Kidney (tissue), 14 donors: ENCODE results near the gene COQ2. TPM values are rescaled to one million over a fixed set of nuclear protein-coding genes. Genes with fewer than 3 reads are reported as not detected.
"Not testable (repeated sequence)": the region's sequence is repeated elsewhere in the genome, so short reads cannot be mapped to it uniquely, and the experiment has no call there.

Experiments used
- DNase-seq, 5 donors: peaks; one replicate each; pipeline ENCODE4 v3.0.0-alpha.2; 2013 to 2020
- FAIRE-seq: peaks from 2 replicates; lab custom pipeline; 2012; peaks lifted over from hg19 to GRCh38; lab: Jason Lieb, UNC
- H3K27ac ChIP-seq, 2 donors: one replicate each; pipeline ENCODE4 v1.7.0; 2013; ENCODE audit warnings: low read depth in 2 of 2, low read length in 2 of 2, inconsistent platforms in 1 of 2
- H3K27me3 ChIP-seq: one replicate; pipeline ENCODE4 v1.7.1; 2013; ENCODE audit warnings: low read length, inconsistent platforms; ENCODE audit not compliant: control insufficient read depth, insufficient read depth
- H3K36me3 ChIP-seq, 3 donors: one replicate each; pipeline versions ENCODE4 v1.7.0 to v1.7.1; 2013; ENCODE audit warnings: low read length in 3 of 3, control low read depth in 1 of 3, inconsistent platforms in 1 of 3; ENCODE audit not compliant: insufficient read depth in 3 of 3, control insufficient read depth in 2 of 3
- H3K4me1 ChIP-seq, 3 donors: one replicate each; pipeline versions ENCODE4 v1.7.0 to v1.7.1; 2013; ENCODE audit warnings: low read length in 3 of 3, inconsistent platforms in 1 of 3, low read depth in 1 of 3; ENCODE audit not compliant: control insufficient read depth in 2 of 3, insufficient read depth in 2 of 3
- H3K4me3 ChIP-seq, 3 donors: one replicate each; pipeline versions ENCODE4 v1.7.0 to v1.8.1; 2013; ENCODE audit warnings: low read length in 3 of 3, control low read depth in 1 of 3, inconsistent platforms in 1 of 3
- H3K9ac ChIP-seq, 3 donors: one replicate each; pipeline versions ENCODE4 v1.7.0 to v1.7.1; 2013; ENCODE audit warnings: low read length in 3 of 3, control low read depth in 1 of 3, inconsistent platforms in 1 of 3
- H3K9me3 ChIP-seq, 3 donors: one replicate each; pipeline versions ENCODE4 v1.7.0 to v1.7.1; 2013; ENCODE audit warnings: low read length in 3 of 3, control low read depth in 1 of 3, inconsistent platforms in 1 of 3; ENCODE audit not compliant: control insufficient read depth in 2 of 3, insufficient read depth in 1 of 3
- intact Hi-C: fragments of 100-400 bp; cut with DNase I; formaldehyde crosslinking; loops from one replicate; pipeline ENCODE4 v1.11.1; 2022
- polyA plus RNA-seq: library from polyadenylated mRNA; stranded (reverse); fragments of 350-450 nt; fragmentation: Illumina TruSeq; extraction: RNeasy Lipid Tissue Mini Kit (QIAGEN cat#74804); gene quantifications from one replicate; pipeline ENCODE4 v1.2.3, GENCODE V29; 2014; ENCODE audit warnings: low read depth, low replicate concordance; ENCODE audit not compliant: insufficient read depth
- total RNA-seq: library from RNA; stranded (reverse); fragmentation: NEBNext Ultra II Directional; extraction: Animal tissue kit (Norgen Biotek cat#: 25700); gene quantifications from one replicate; pipeline ENCODE4 v1.2.1, GENCODE V29; 2021
- TF ChIP-seq, protein P1 (sequence below): IDR thresholded peaks from 3 replicates; pipeline ENCODE4 v1.5.1; 2012; ENCODE audit warnings: mild to moderate bottlenecking, moderate library complexity, borderline replicate concordance; ENCODE audit not compliant: insufficient read depth; ENCODE audit errors: extremely low read depth
- donor health status: control.
- donor health status: control.
- donor health status: control.
- donor health status: control.
- donor health status: control.
- donor health status: DM: yes; HTN: yes; CAD: no.
- donor health status: Normal renal cell carcinoma (clear cell type).

The COQ2 gene
- total and polyA plus RNA-seq, 2 donors from 2014 or later, result 8.1 to 11.6 TPM

DNA sequence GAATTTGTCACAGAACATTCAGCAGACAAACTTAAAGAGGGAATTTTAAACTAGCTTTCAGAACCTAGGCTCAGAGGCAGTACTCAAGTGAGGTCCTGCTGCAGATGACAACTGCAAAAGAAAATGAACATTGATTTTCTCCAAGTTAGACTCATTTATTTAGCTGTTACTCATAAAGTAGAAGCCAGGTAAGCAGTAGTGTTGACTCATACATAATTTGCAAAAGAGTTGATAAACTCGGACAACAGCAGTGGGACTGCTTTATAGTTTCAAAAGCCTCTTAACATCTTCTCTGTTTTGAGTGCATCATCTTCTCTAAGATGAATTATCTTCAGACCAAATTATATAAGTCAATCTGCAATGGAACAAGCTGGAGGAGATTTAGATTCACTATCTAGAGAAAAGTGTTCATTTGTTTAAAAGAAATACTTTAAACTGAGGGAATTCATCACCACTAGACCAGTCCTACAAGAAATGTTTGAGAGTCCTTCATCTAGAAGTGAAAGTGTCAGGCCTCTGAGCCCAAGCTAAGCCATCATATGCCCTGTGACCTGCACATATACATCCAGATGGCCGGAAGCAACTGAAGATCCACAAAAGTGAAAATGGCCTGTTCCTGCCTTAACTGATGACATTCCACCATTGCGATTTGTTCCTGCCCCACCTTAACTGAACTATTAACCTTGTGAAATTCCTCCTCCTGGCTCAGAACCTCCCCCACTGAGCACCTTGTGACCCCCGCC, 49.5 kb downstream of the COQ2 start:
- TF ChIP-seq, protein P1, sequence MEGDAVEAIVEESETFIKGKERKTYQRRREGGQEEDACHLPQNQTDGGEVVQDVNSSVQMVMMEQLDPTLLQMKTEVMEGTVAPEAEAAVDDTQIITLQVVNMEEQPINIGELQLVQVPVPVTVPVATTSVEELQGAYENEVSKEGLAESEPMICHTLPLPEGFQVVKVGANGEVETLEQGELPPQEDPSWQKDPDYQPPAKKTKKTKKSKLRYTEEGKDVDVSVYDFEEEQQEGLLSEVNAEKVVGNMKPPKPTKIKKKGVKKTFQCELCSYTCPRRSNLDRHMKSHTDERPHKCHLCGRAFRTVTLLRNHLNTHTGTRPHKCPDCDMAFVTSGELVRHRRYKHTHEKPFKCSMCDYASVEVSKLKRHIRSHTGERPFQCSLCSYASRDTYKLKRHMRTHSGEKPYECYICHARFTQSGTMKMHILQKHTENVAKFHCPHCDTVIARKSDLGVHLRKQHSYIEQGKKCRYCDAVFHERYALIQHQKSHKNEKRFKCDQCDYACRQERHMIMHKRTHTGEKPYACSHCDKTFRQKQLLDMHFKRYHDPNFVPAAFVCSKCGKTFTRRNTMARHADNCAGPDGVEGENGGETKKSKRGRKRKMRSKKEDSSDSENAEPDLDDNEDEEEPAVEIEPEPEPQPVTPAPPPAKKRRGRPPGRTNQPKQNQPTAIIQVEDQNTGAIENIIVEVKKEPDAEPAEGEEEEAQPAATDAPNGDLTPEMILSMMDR, result no peak
- no peak for DNase-seq
- H3K9ac ChIP-seq, result no peak overlapping the region
- no peaks in the 10 kb centered on the region for H3K36me3 ChIP-seq
- no peak for FAIRE-seq
- H3K27ac ChIP-seq, result no peak overlapping the region
- H3K4me1 ChIP-seq, result no peaks in the 10 kb centered on the region
- no peaks in the 10 kb centered on the region for H3K9me3 ChIP-seq
- no peak overlapping the region for H3K4me3 ChIP-seq
- H3K27me3 ChIP-seq, result no peaks in the 10 kb centered on the region
- intact Hi-C loops, result loop anchor here (10.0 kb wide), 1 partner anchor 150 kb away; no protein-coding TSS in a partner anchor

DNA sequence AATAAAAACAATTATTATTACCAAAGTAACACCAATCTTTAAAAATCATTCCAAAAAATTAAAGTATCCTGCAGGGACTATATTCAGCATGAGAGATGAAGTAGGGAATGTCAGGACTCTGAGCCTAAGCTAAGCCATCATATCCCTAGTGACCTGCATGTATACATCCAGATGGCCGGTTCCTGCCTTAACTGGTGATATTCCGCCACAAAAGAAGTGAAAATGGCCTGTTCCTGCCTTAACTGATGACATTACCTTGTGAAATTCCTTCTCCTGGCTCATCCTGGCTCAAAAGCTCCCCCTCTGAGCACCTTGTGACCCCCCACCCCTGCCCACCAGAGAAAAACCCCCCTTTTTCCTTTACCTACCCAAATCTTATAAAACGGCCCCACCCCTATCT, 50.2 kb downstream of the COQ2 start:
- not testable (repeated sequence) for DNase-seq, H3K9me3 ChIP-seq, H3K4me1 ChIP-seq, H3K9ac ChIP-seq, H3K27me3 ChIP-seq, H3K4me3 ChIP-seq, H3K27ac ChIP-seq, H3K36me3 ChIP-seq, FAIRE-seq
- intact Hi-C loops, result loop anchor here (10.0 kb wide), 1 partner anchor 150 kb away; no protein-coding TSS in a partner anchor

DNA sequence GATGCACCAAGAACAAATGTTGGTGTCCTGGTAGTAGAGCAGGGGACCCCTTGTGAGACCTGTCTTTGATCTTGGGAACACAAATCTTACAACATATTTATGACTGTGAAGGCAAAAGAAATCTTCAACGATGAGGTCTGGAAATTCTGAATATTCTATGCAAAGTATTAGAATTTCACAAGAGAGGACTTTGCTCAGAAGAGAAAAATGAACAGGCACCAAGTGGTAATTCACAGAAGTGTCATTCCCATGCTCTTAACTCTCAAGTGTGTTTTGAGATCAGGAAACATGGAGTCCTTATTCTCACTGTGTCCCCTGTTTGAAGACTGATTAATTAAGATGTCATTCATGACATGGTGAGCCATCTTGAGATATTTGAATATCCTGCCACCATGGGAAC, 52.5 kb downstream of the COQ2 start:
- no peaks in the 10 kb centered on the region for H3K9me3 ChIP-seq
- H3K4me3 ChIP-seq, result no peak overlapping the region
- H3K27me3 ChIP-seq, result no peaks in the 10 kb centered on the region
- TF ChIP-seq, protein P1, result no peak
- H3K27ac ChIP-seq, result no peak overlapping the region
- no peaks in the 10 kb centered on the region for H3K4me1 ChIP-seq
- FAIRE-seq (no peak), DNase-seq (no peak)
- intact Hi-C loops, result loop anchor here (10.0 kb wide), 1 partner anchor 147 kb away; no protein-coding TSS in a partner anchor
- H3K36me3 ChIP-seq, result no peaks in the 10 kb centered on the region
- H3K9ac ChIP-seq, result no peak overlapping the region

- Histone ChIP-seq H3K27me3 (no peaks in the 10 kb centered on the region), H3K27ac (no peak overlapping the region), H3K4me1 (no peaks in the 10 kb centered on the region), H3K36me3 (no peaks in the 10 kb centered on the region), H3K4me3 (no peak overlapping the region), H3K9ac (no peak overlapping the region), H3K9me3 (no peaks in the 10 kb centered on the region)
- FAIRE-seq (no peak), DNase-seq (no peak)
- TF ChIP-seq, protein P1, result no peak
- intact Hi-C loops, result loop anchor here (10.0 kb wide), 1 partner anchor 147 kb away; no protein-coding TSS in a partner anchor
These were observed 53.0 kb downstream of the COQ2 start for GRCh38 chr4:83231620-83232076.
